H1 (cell line): ENCODE measurements around the gene LRRC27. TPM values are rescaled to one million over a fixed set of nuclear protein-coding genes. Genes with fewer than 3 reads are reported as not detected.
A peak's percentile ranks its signal among the peaks of the same experiment; 100 is the strongest.

ENCODE experiments used
- CTCF ChIA-PET: fragments of 300-600 bp; sonication (Branson Sonifier 250); formaldehyde crosslinking; loops from one replicate; lab custom pipeline; 2021; ENCODE audit not compliant: partially characterized antibody; lab: Charles Lee
- POLR2A ChIA-PET: fragments of 300-600 bp; sonication (Branson Sonifier 250); formaldehyde crosslinking; loops from one replicate; lab custom pipeline; 2021; ENCODE audit warnings: inconsistent platforms; ENCODE audit not compliant: partially characterized antibody; lab: Charles Lee
- DNase-seq, 2 experiments: peaks; one replicate each; pipeline versions ENCODE4 v3.0.0 to v3.0.0-alpha.2; 2010 to 2022; ENCODE audit warnings: low spot score in 2 of 2, low read depth in 1 of 2, mixed read lengths in 1 of 2
- FAIRE-seq: peaks from 2 replicates; lab custom pipeline; 2011; peaks lifted over from hg19 to GRCh38; lab: Jason Lieb, UNC
- H2AFZ ChIP-seq: 2 replicates; pipeline ENCODE4 v1.8.1; 2012; ENCODE audit warnings: low read length, inconsistent platforms
- H2AK5ac ChIP-seq: 2 replicates; pipeline ENCODE4 v1.6.1; 2013; ENCODE audit warnings: low read depth, low read length
- H2BK120ac ChIP-seq: replicated peaks from 2 replicates; pipeline ENCODE3; 2013; ENCODE audit warnings: low read depth, low read length, inconsistent platforms
- H2BK12ac ChIP-seq: 2 replicates; pipeline ENCODE4 v1.6.1; 2013; ENCODE audit warnings: low read depth, low read length
- H2BK15ac ChIP-seq: 2 replicates; pipeline ENCODE4 v1.6.1; 2013; ENCODE audit warnings: low read length
- H2BK20ac ChIP-seq: 2 replicates; pipeline ENCODE4 v1.6.1; 2013; ENCODE audit warnings: low read length
- H2BK5ac ChIP-seq: 2 replicates; pipeline ENCODE4 v1.6.1; 2013; ENCODE audit warnings: low read depth, low read length
- H3K14ac ChIP-seq: 2 replicates; pipeline ENCODE4 v1.6.1; 2013; ENCODE audit warnings: inconsistent platforms; ENCODE audit not compliant: insufficient read length
- H3K18ac ChIP-seq: 2 replicates; pipeline ENCODE4 v1.6.1; 2013; ENCODE audit warnings: low read length; ENCODE audit errors: extremely low read depth
- H3K23ac ChIP-seq: 2 replicates; pipeline ENCODE4 v1.6.1; 2013; ENCODE audit warnings: inconsistent platforms; ENCODE audit not compliant: insufficient read length
- H3K23me2 ChIP-seq: 2 replicates; pipeline ENCODE4 v1.6.1; 2013; ENCODE audit warnings: low read depth, low read length
- H3K27ac ChIP-seq: 2 replicates; pipeline ENCODE4 v1.6.1; 2011; ENCODE audit warnings: low read depth, low read length, inconsistent platforms
- H3K27me3 ChIP-seq, 4 experiments: replicated peaks in 1 of 4; 1 replicate in 1 of 4; 2 replicates in 3 of 4; pipeline versions ENCODE4 v1.6.1 to v1.8.1; 2011 to 2013; ENCODE audit warnings: low read length in 3 of 4, mild to moderate bottlenecking in 3 of 4, inconsistent platforms in 2 of 4, mixed read lengths in 2 of 4, moderate library complexity in 1 of 4; ENCODE audit not compliant: control insufficient read depth in 3 of 4, insufficient read depth in 3 of 4; ENCODE audit errors: extremely low read depth in 1 of 4
- H3K36me3 ChIP-seq, 4 experiments: 2 replicates each; pipeline versions ENCODE4 v1.6.1 to v1.8.1; 2011 to 2013; ENCODE audit warnings: mild to moderate bottlenecking in 4 of 4, low read length in 3 of 4, moderate library complexity in 2 of 4, control low read depth in 1 of 4, inconsistent platforms in 1 of 4; ENCODE audit not compliant: insufficient read depth in 4 of 4, control insufficient read depth in 2 of 4
- H3K4ac ChIP-seq: replicated peaks from 2 replicates; pipeline ENCODE3; 2013; ENCODE audit warnings: low read length, low read depth, mixed read lengths, inconsistent platforms; ENCODE audit not compliant: insufficient read length
- H3K4me1 ChIP-seq, 4 experiments: replicated peaks in 1 of 4; 1 replicate in 1 of 4; 2 replicates in 3 of 4; pipeline versions ENCODE4 v1.6.1 to v1.8.1; 2011 to 2013; ENCODE audit warnings: low read length in 3 of 4, inconsistent platforms in 2 of 4, mixed read lengths in 1 of 4; ENCODE audit not compliant: insufficient read depth in 4 of 4, control insufficient read depth in 3 of 4
- H3K4me2 ChIP-seq, 2 experiments: 2 replicates each; pipeline versions ENCODE4 v1.6.1 to v1.8.1; 2011 to 2013; ENCODE audit warnings: low read depth in 2 of 2, low read length in 2 of 2, control low read depth in 1 of 2, inconsistent platforms in 1 of 2, mild to moderate bottlenecking in 1 of 2; ENCODE audit not compliant: insufficient read depth in 1 of 2
- H3K4me3 ChIP-seq, 4 experiments: fragments of 200-600, 300-600 bp in 1 of 4; sonication (generic), shearing (Covaris generic), sonication (Bioruptor Twin) in 1 of 4; 2 replicates each; pipeline versions ENCODE4 v1.5.1 to v1.8.1; 2011 to 2016; ENCODE audit warnings: low read length in 4 of 4, low read depth in 3 of 4, control low read depth in 2 of 4, inconsistent platforms in 2 of 4, mild to moderate bottlenecking in 2 of 4, mixed read lengths in 1 of 4, moderate library complexity in 1 of 4; ENCODE audit not compliant: insufficient read depth in 2 of 4; ENCODE audit errors: extremely low read depth in 1 of 4
- H3K56ac ChIP-seq: replicated peaks from 2 replicates; pipeline ENCODE3; 2013; ENCODE audit warnings: low read depth, mild to moderate bottlenecking, mixed read lengths, low read length, inconsistent platforms; ENCODE audit not compliant: insufficient read length
- H3K79me1 ChIP-seq: 2 replicates; pipeline ENCODE4 v1.6.1; 2013; ENCODE audit warnings: low read depth, low read length, control low read depth
- H3K79me2 ChIP-seq, 2 experiments: 2 replicates each; pipeline versions ENCODE4 v1.6.1 to v1.8.1; 2012 to 2013; ENCODE audit warnings: low read length in 2 of 2, mild to moderate bottlenecking in 2 of 2, inconsistent platforms in 1 of 2; ENCODE audit not compliant: insufficient read depth in 2 of 2, control insufficient read depth in 1 of 2
- H3K9ac ChIP-seq, 4 experiments: replicated peaks in 1 of 4; 1 replicate in 1 of 4; 2 replicates in 3 of 4; pipeline versions ENCODE4 v1.6.1 to v1.8.1; 2011 to 2013; ENCODE audit warnings: low read depth in 3 of 4, low read length in 3 of 4, control low read depth in 2 of 4, mild to moderate bottlenecking in 2 of 4, moderate library complexity in 2 of 4, inconsistent platforms in 1 of 4; ENCODE audit errors: extremely low read depth in 1 of 4
- H3K9me3 ChIP-seq, 2 experiments: 2 replicates each; pipeline versions ENCODE4 v1.6.1 to v1.8.1; 2012 to 2013; ENCODE audit warnings: mild to moderate bottlenecking in 2 of 2, moderate library complexity in 2 of 2, control low read depth in 1 of 2, inconsistent platforms in 1 of 2, low read depth in 1 of 2, low read length in 1 of 2, mixed read lengths in 1 of 2; ENCODE audit not compliant: insufficient read depth in 2 of 2
- H4K20me1 ChIP-seq, 2 experiments: replicated peaks in 1 of 2; 2 replicates each; pipeline versions ENCODE3 to v1.8.1; 2011 to 2013; ENCODE audit warnings: inconsistent platforms in 2 of 2, low read length in 2 of 2, mild to moderate bottlenecking in 1 of 2; ENCODE audit not compliant: insufficient read depth in 2 of 2, control insufficient read depth in 1 of 2
- H4K5ac ChIP-seq: 2 replicates; pipeline ENCODE4 v1.6.1; 2013; ENCODE audit warnings: low read length, low read depth, mixed read lengths, inconsistent platforms; ENCODE audit not compliant: insufficient read length
- H4K8ac ChIP-seq: 2 replicates; pipeline ENCODE4 v1.8.0; 2013; ENCODE audit warnings: mild to moderate bottlenecking, moderate library complexity, low read length, inconsistent platforms; ENCODE audit not compliant: insufficient read depth; ENCODE audit errors: extremely low read depth
- H4K91ac ChIP-seq: replicated peaks from 2 replicates; pipeline ENCODE3; 2013; ENCODE audit warnings: low read length, mixed read lengths, inconsistent platforms; ENCODE audit not compliant: insufficient read length
- ASH2L ChIP-seq: fragments of 200-600, 300-600 bp; sonication (generic); IDR thresholded peaks from one replicate; pipeline ENCODE4 v1.7.1; 2017; ENCODE audit warnings: low read length
- ATF3 ChIP-seq: IDR thresholded peaks from 2 replicates; pipeline ENCODE4 v1.6.1; 2011; ENCODE audit warnings: low read depth, mild to moderate bottlenecking, low read length; ENCODE audit not compliant: insufficient read depth
- BCL11A ChIP-seq, 2 experiments: IDR thresholded peaks; one replicate each; pipeline ENCODE4 v1.6.1; 2011; ENCODE audit warnings: low read depth in 2 of 2, low read length in 2 of 2, mild to moderate bottlenecking in 2 of 2
- CEBPB ChIP-seq: IDR thresholded peaks from 2 replicates; pipeline ENCODE4 v1.6.1; 2012; ENCODE audit warnings: low read depth, low read length
- E2F6 ChIP-seq: IDR thresholded peaks from 2 replicates; pipeline ENCODE4 v1.6.1; 2012; ENCODE audit warnings: inconsistent platforms
- EGR1 ChIP-seq: IDR thresholded peaks from 2 replicates; pipeline ENCODE4 v1.6.1; 2011; ENCODE audit warnings: low read depth, low read length, borderline replicate concordance
- KDM1A ChIP-seq: fragments of 200-600, 300-600 bp; sonication (generic); IDR thresholded peaks from 2 replicates; pipeline ENCODE4 v1.7.1; 2016; ENCODE audit warnings: mild to moderate bottlenecking, low read length, borderline replicate concordance
- KDM5A ChIP-seq: fragments of 200-600 bp; IDR thresholded peaks from 2 replicates; pipeline ENCODE4 v1.7.1; 2012; ENCODE audit warnings: mild to moderate bottlenecking, low read length, inconsistent platforms, mixed read lengths
- SIRT6 ChIP-seq: IDR thresholded peaks from one replicate; pipeline ENCODE4 v1.7.1; 2012; ENCODE audit warnings: low read length, inconsistent platforms
- SP2 ChIP-seq: IDR thresholded peaks from 2 replicates; pipeline ENCODE4 v1.6.1; 2012; ENCODE audit warnings: mild to moderate bottlenecking, low read length, inconsistent platforms
- ZNF274 ChIP-seq: IDR thresholded peaks from 2 replicates; pipeline ENCODE4 v1.7.0; 2012; ENCODE audit warnings: low read length, borderline replicate concordance; ENCODE audit errors: extremely low read depth
- WGBS, 2 experiments: shearing (Covaris generic) in 1 of 2; methylation state at CpG; one replicate each; pipeline versions ENCODE4 v1.1.6 to v1.1.7; 2013 to 2015; ENCODE audit warnings: low lambda C conversion rate in 2 of 2, mixed read lengths in 2 of 2, inconsistent platforms in 1 of 2, low coverage in 1 of 2, missing lambda C conversion rate in 1 of 2; ENCODE audit not compliant: insufficient replicate concordance in 2 of 2, insufficient coverage in 1 of 2, insufficient read length in 1 of 2; ENCODE audit errors: extremely low coverage in 1 of 2, missing lambda C conversion rate in 1 of 2; 5-methylcytosine and 5-hydroxymethylcytosine counted together
- polyA plus RNA-seq, 7 experiments: library from polyadenylated mRNA; depleted of rRNA in 3 of 7; stranded (reverse) in 5 of 7; unstranded in 2 of 7; fragments of >200 nt in 5 of 7; fragments of 200-250 nt in 2 of 7; gene quantifications; 1 replicate in 5 of 7; 2 replicates in 1 of 7; 4 replicates in 1 of 7; pipeline versions ENCODE4 v1.2.1 to v1.2.3, GENCODE V29; 2011 to 2013; ENCODE audit warnings: missing spikeins in 2 of 7, mixed read lengths in 2 of 7
- total RNA-seq: library from RNA; stranded (reverse); fragmentation: NEBNext Ultra II Directional; extraction: Animal tissue kit (Norgen Biotek cat#: 25700); gene quantifications from 2 replicates; pipeline ENCODE4 v1.2.1, GENCODE V29; 2021

LRRC27 gene
- total and polyA plus RNA-seq, 2 of the 8 experiments (the other 6 are each of a cell fraction or from before 2014, with no cell fraction given), result 1.2 to 3.8 TPM

GRCh38 chr10:132415956-132416355, 84.0 kb downstream of the LRRC27 start:
- peaks cover 0 to 6% of the 10 kb centered on the region in 2 experiments for H4K20me1 ChIP-seq
- POLR2A ChIA-PET, result no interaction called here
- 97% methylated on average over 12 of the region's 22 CpGs; no CpG with 5 or more reads in 1 of the 2 experiments for WGBS, 2 experiments

More at GRCh38 chr10:132415956-132416355, 84.0 kb downstream of the LRRC27 start:
- Histone ChIP-seq H3K9me3 (no peaks in the 10 kb centered on the region), H3K9ac (no peak overlapping the region; a peak in 1 of 7 replicates), H2BK15ac (no peak overlapping the region), H3K18ac (no peak overlapping the region; the same call in 1 of the 2 replicates), H3K4me2 (no peak overlapping the region), H2AK5ac (no peak overlapping the region; the same call in 1 of the 2 replicates), H3K23me2 (peaks cover 11% of the 10 kb centered on the region; the same call in 1 of the 2 replicates), H2BK20ac (no peak overlapping the region), H4K91ac (no peak overlapping the region), H3K23ac (no peak overlapping the region), H4K8ac (no peak overlapping the region; the same call in 1 of the 2 replicates), H3K36me3 (no peaks in the 10 kb centered on the region), H3K4ac (peak overlapping the region; percentile 49), H3K27ac (no peak overlapping the region), H3K56ac (no peak overlapping the region), H4K5ac (no peak overlapping the region), H2BK5ac (peak overlapping the region; percentile 13; the same call in 1 of the 2 replicates), H3K4me1 (peaks cover 9 to 42% (median 24%) of the 10 kb centered on the region in 4 experiments), H3K79me1 (peaks cover 4% of the 10 kb centered on the region; the same call in 1 of the 2 replicates), H3K4me3 (no peak overlapping the region), H3K27me3 (0 out of 7 replicates have a peak, but pooled peaks cover 0 to 2% (median 0%) of the 10 kb centered on the region in 4 experiments), H2AFZ (no peak overlapping the region), H2BK120ac (no peak overlapping the region), H3K14ac (no peak overlapping the region), H2BK12ac (no peak overlapping the region), H3K79me2 (peaks cover 0 to 4% of the 10 kb centered on the region in 2 experiments; a peak in 1 of 4 replicates)
- no peak for DNase-seq
- no peak for FAIRE-seq
- CTCF ChIA-PET, result no interaction called here
- TF ChIP-seq SP2 (no peak), KDM1A (no peak), ASH2L (no peak), BCL11A (IDR thresholded peaks at IDR 0.05; ENCODE audit: low read depth in 2 of 2, low read length in 2 of 2) (no peak), SIRT6 (no peak), EGR1 (no peak), E2F6 (no peak), ZNF274 (no peak), KDM5A (no peak), CEBPB (no peak), ATF3 (no peak)
